Endothelial cell of umbilical vein (primary cell): ENCODE measurements around the gene NLRC3. TPM values are rescaled to one million over a fixed set of nuclear protein-coding genes. Genes with fewer than 3 reads are reported as not detected.

Source experiments
- BruUV-seq: library from RNA; stranded (reverse); fragments of 400-500 nt; replicated peaks from 2 replicates; lab custom pipeline; 2021; lab: Mats Ljungman, UMichigan
- CTCF ChIA-PET: fragments of 300-600, 350-600 bp; sonication (Branson Sonifier 250); formaldehyde crosslinking; loops from one replicate; lab custom pipeline; 2021; ENCODE audit warnings: antibody characterized with exemption, inconsistent platforms; lab: Charles Lee
- POLR2A ChIA-PET: fragments of 300-600, 350-600 bp; sonication (Branson Sonifier 250); formaldehyde crosslinking; loops from one replicate; lab custom pipeline; 2021; ENCODE audit warnings: antibody characterized with exemption, inconsistent platforms; lab: Charles Lee
- DNase-seq: peaks from one replicate; pipeline ENCODE4 v3.0.0-alpha.2; 2011; ENCODE audit warnings: low read depth, low spot score
- FAIRE-seq: peaks from 2 replicates; lab custom pipeline; 2011; peaks lifted over from hg19 to GRCh38; lab: Jason Lieb, UNC
- H2AFZ ChIP-seq: 2 replicates; pipeline ENCODE4 v1.6.0; 2012; ENCODE audit warnings: low read depth, low read length, control low read depth, inconsistent platforms
- H3K27ac ChIP-seq: 2 replicates; pipeline ENCODE4 v1.5.1; 2011; ENCODE audit warnings: low read depth, mild to moderate bottlenecking, control low read depth, low read length, moderate library complexity; ENCODE audit not compliant: insufficient read depth
- H3K27me3 ChIP-seq, 2 experiments: 2 replicates each; pipeline versions ENCODE4 v1.6.0 to v1.6.1; 2011; ENCODE audit warnings: low read length in 2 of 2, mixed read lengths in 1 of 2; ENCODE audit not compliant: control insufficient read depth in 2 of 2, insufficient read depth in 2 of 2
- H3K36me3 ChIP-seq, 2 experiments: 2 replicates in 1 of 2; 3 replicates in 1 of 2; pipeline ENCODE4 v1.5.1; 2011; ENCODE audit warnings: low read length in 2 of 2, mild to moderate bottlenecking in 1 of 2, moderate library complexity in 1 of 2; ENCODE audit not compliant: control insufficient read depth in 2 of 2, insufficient read depth in 2 of 2; ENCODE audit errors: extremely low read depth in 1 of 2
- H3K4me1 ChIP-seq: 3 replicates; pipeline ENCODE4 v1.5.1; 2011; ENCODE audit warnings: mild to moderate bottlenecking, low read length; ENCODE audit not compliant: control insufficient read depth, insufficient read depth; ENCODE audit errors: extremely low read depth
- H3K4me2 ChIP-seq: 2 replicates; pipeline ENCODE4 v1.6.1; 2011; ENCODE audit warnings: low read length, control low read depth, mixed read lengths; ENCODE audit not compliant: insufficient read depth
- H3K4me3 ChIP-seq, 3 experiments: fragments of 200-600 bp in 1 of 3; sonication (generic), shearing (Covaris generic) in 1 of 3; replicated peaks in 1 of 3; 2 replicates each; pipeline ENCODE4 v1.5.1; 2011 to 2016; ENCODE audit warnings: control low read depth in 3 of 3, low read length in 3 of 3, mild to moderate bottlenecking in 2 of 3, inconsistent platforms in 1 of 3, low read depth in 1 of 3, moderate library complexity in 1 of 3; ENCODE audit not compliant: insufficient read depth in 1 of 3
- H3K79me2 ChIP-seq: 2 replicates; pipeline ENCODE4 v1.6.0; 2012; ENCODE audit warnings: low read length, inconsistent platforms; ENCODE audit not compliant: control insufficient read depth, insufficient read depth
- H3K9ac ChIP-seq: replicated peaks from 2 replicates; pipeline ENCODE3; 2011; ENCODE audit warnings: low read length, control low read depth; ENCODE audit not compliant: insufficient read depth; ENCODE audit errors: extremely low read depth
- H3K9me1 ChIP-seq: replicated peaks from 3 replicates; pipeline ENCODE4 v1.6.0; 2011; ENCODE audit warnings: mild to moderate bottlenecking, low read length; ENCODE audit not compliant: control insufficient read depth, insufficient read depth; ENCODE audit errors: extremely low read depth
- H3K9me3 ChIP-seq: replicated peaks from 2 replicates; pipeline ENCODE4 v1.5.1; 2012; ENCODE audit warnings: low read length, inconsistent platforms; ENCODE audit not compliant: control insufficient read depth, insufficient read depth
- H4K20me1 ChIP-seq: replicated peaks from 2 replicates; pipeline ENCODE3; 2011; ENCODE audit warnings: mild to moderate bottlenecking, low read length; ENCODE audit not compliant: control insufficient read depth, insufficient read depth; ENCODE audit errors: extremely low read depth
- EZH2 ChIP-seq: IDR thresholded peaks from 2 replicates; pipeline ENCODE4 v1.6.1; 2012; ENCODE audit warnings: borderline replicate concordance, low read depth, mild to moderate bottlenecking, moderate library complexity, low read length, inconsistent platforms; ENCODE audit not compliant: severe bottlenecking
- FOS ChIP-seq: IDR thresholded peaks from 2 replicates; pipeline ENCODE4 v1.6.1; 2011; ENCODE audit warnings: mild to moderate bottlenecking, low read length, moderate library complexity, borderline replicate concordance; ENCODE audit not compliant: insufficient read depth
- GATA2 ChIP-seq: IDR thresholded peaks from 2 replicates; pipeline ENCODE4 v1.7.0; 2011; ENCODE audit warnings: low read depth, mild to moderate bottlenecking, moderate library complexity, mixed read lengths, low read length; ENCODE audit not compliant: insufficient read length, insufficient read depth
- JUN ChIP-seq: IDR thresholded peaks from 2 replicates; pipeline ENCODE4 v1.6.1; 2011; ENCODE audit warnings: borderline replicate concordance, low read depth; ENCODE audit not compliant: insufficient read length, insufficient read depth
- MYC ChIP-seq: IDR thresholded peaks from one replicate; pipeline ENCODE4 v1.6.1; 2011; ENCODE audit warnings: mild to moderate bottlenecking, low read depth, low read length
- POLR2A ChIP-seq: IDR thresholded peaks from 2 replicates; pipeline ENCODE4 v1.6.1; 2012; ENCODE audit warnings: low read depth, mild to moderate bottlenecking, control low read depth, low read length
- POLR2AphosphoS5 ChIP-seq: IDR thresholded peaks from 2 replicates; pipeline ENCODE4 v1.6.1; 2012; ENCODE audit warnings: low read depth, mild to moderate bottlenecking, control low read depth, low read length, moderate library complexity; ENCODE audit not compliant: insufficient read depth
- dilution Hi-C: fragments of 300-500 bp; cut with MboI; formaldehyde crosslinking; loops from one replicate; pipeline ENCODE4 v1.15.0; 2019; ENCODE audit warnings: low sequenced_read_pairs; ENCODE audit not compliant: extremely low pct_ligation_motif_present
- intact Hi-C: fragments of 100-400 bp; cut with micrococcal nuclease; formaldehyde crosslinking; loops from one replicate; pipeline ENCODE4 v1.10.0; 2022
- polyA plus RNA-seq, 4 experiments: library from polyadenylated mRNA; depleted of rRNA in 3 of 4; stranded (reverse) in 3 of 4; unstranded in 1 of 4; fragments of >200 nt; gene quantifications; 2 replicates each; pipeline versions ENCODE4 v1.2.1 to v1.2.3, GENCODE V29; 2011 to 2012; ENCODE audit warnings: missing spikeins in 1 of 4
- total RNA-seq: library from RNA; stranded (reverse); gene quantifications from 2 replicates; pipeline ENCODE4 v1.2.3, GENCODE V29; 2021
- TF ChIP-seq, protein P1 (sequence below), 2 donors: IDR thresholded peaks; 1 replicate in 1 of 2; 2 replicates in 1 of 2; pipeline ENCODE4 v1.5.1; 2011; ENCODE audit warnings: low read length in 2 of 2, mild to moderate bottlenecking in 2 of 2, moderate library complexity in 2 of 2, control low read depth in 1 of 2, inconsistent platforms in 1 of 2, low read depth in 1 of 2; ENCODE audit not compliant: insufficient read depth in 1 of 2; ENCODE audit errors: extremely low read depth in 1 of 2
- TF ChIP-seq, protein P2 (sequence below): IDR thresholded peaks from 2 replicates; pipeline ENCODE4 v1.6.1; 2011; ENCODE audit not compliant: insufficient read depth, insufficient read length

NLRC3 gene
- total and polyA plus RNA-seq, 2 donors (not counting 3 experiments of a cell fraction or from before 2014, with no cell fraction given) = 0.84 to 3.4 TPM

DNA sequence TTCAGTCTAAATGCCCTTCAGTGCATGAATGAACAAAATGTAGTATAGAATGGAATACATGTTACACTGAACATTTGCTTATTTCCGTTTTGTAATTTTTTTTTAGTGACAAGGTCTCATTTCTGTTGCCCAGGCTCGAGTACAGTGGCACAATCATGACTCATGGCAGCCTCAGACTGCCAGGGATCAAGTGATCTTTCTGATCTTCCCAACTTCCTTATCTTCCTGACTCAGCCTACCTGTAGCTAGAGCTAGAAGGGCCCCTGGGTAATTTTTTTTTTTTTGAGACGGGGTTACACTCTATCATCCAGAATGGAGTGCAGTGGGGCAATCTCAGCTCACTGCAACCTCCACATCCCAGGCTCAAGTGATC, 41.6 kb upstream of the NLRC3 start:
- no peak overlapping the region for H3K4me3 ChIP-seq
- BruUV-seq = no TSS peak
- intact Hi-C loops (no loop called here), dilution Hi-C loops (no loop called here)
- no peak for TF ChIP-seq GATA2
- TF ChIP-seq POLR2AphosphoS5 = no peak
- no peak for TF ChIP-seq JUN
- TF ChIP-seq, protein P1, sequence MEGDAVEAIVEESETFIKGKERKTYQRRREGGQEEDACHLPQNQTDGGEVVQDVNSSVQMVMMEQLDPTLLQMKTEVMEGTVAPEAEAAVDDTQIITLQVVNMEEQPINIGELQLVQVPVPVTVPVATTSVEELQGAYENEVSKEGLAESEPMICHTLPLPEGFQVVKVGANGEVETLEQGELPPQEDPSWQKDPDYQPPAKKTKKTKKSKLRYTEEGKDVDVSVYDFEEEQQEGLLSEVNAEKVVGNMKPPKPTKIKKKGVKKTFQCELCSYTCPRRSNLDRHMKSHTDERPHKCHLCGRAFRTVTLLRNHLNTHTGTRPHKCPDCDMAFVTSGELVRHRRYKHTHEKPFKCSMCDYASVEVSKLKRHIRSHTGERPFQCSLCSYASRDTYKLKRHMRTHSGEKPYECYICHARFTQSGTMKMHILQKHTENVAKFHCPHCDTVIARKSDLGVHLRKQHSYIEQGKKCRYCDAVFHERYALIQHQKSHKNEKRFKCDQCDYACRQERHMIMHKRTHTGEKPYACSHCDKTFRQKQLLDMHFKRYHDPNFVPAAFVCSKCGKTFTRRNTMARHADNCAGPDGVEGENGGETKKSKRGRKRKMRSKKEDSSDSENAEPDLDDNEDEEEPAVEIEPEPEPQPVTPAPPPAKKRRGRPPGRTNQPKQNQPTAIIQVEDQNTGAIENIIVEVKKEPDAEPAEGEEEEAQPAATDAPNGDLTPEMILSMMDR (IDR thresholded peaks at IDR 0.05; ENCODE audit: extremely low read depth in 1 of 2, insufficient read depth in 1 of 2, low read depth in 1 of 2, low read length in 2 of 2) = no peak
- no peak for TF ChIP-seq POLR2A
- TF ChIP-seq FOS = no peak
- TF ChIP-seq EZH2 = no peak
- TF ChIP-seq, protein P2, sequence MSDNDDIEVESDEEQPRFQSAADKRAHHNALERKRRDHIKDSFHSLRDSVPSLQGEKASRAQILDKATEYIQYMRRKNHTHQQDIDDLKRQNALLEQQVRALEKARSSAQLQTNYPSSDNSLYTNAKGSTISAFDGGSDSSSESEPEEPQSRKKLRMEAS = no peak
- TF ChIP-seq MYC = no peak
- peaks cover 3% of the 10 kb centered on the region for H3K9me1 ChIP-seq
- FAIRE-seq (no peak), DNase-seq (no peak)
- H4K20me1 ChIP-seq = no peaks in the 10 kb centered on the region
- no peaks in the 10 kb centered on the region for H3K27me3 ChIP-seq
- no peaks in the 10 kb centered on the region for H3K36me3 ChIP-seq
- no peak overlapping the region for H2AFZ ChIP-seq
- ChIA-PET POLR2A (no interaction called here), CTCF (no interaction called here)
- no peaks in the 10 kb centered on the region for H3K4me1 ChIP-seq
- no peak overlapping the region for H3K4me2 ChIP-seq
- H3K79me2 ChIP-seq = peaks cover 10% of the 10 kb centered on the region
- H3K27ac ChIP-seq = no peak overlapping the region
- no peaks in the 10 kb centered on the region for H3K9me3 ChIP-seq
- no peak overlapping the region for H3K9ac ChIP-seq
